HG02938 (cell line): Measurements from ENCODE around the gene MAP2K2.

Experiments used
- ATAC-seq: cut with Tn5 transposase; IDR thresholded peaks from one replicate; pipeline ENCODE4 v1.9.1; 2021; ENCODE audit warnings: mild to moderate bottlenecking, moderate library complexity; ENCODE audit not compliant: unreplicated experiment

The MAP2K2 gene

DNA sequence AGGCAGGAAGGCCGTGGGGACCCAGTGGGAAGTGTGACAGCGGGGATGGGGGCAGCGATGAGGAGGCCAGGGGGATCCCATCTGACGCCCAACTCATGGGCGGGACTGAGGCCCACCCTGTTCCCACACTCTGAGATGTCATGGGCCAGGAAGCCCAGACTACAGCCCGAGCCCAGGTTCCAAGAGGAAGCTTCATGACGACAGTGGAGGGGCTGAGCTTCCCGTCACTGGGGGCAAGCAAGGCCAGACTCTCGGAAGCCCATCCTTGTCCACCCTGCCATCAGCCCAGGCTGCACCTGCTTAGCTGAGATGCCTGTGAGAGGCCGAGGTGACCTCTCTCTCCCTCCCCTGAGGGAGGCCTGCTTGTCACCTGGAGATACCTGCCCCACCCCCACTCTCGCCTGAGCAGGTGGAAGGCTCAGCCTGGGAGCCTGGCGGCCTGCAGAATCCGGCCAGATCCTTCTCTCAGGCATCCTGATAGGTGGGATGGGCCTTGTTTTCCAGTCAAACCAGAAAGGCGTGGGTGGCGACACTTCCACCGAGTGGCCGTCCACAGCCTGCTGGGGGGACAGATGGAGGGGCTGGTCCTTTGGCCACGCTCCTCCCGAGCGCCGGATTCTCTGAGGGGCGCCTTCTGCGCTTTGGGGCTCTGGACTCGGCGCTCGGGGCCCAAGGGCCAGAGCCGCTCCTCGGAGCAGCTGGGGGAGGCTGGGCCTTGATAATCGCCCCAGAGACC, 62.1 kb downstream of the MAP2K2 start:
- ATAC-seq, result no peak

DNA sequence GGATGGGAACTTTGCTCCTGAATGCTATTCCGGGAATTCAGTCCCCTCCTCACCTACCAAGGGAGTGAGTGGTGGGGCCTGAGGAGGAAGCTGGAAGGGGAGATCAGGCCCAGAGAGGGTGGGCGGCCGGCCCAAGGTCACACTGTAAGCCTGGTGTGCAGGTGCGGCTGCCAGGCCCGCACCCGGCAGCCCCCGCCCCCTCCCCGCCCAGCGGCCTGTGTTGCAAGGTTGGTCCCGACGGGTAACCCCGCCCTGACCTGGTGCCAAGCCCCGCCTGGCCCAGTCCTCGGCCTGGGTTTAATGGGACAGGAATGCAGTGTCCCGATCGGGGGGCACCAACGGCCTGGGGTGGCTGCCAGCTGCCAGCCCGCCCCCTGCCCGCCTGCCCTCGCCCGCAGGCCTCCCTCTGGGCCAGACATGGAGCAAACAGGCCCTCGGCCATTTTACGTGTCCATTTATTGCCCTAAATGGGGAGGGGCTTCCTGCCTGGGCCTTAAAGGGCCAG, 62.7 kb downstream of the MAP2K2 start:
- no peak for ATAC-seq

DNA sequence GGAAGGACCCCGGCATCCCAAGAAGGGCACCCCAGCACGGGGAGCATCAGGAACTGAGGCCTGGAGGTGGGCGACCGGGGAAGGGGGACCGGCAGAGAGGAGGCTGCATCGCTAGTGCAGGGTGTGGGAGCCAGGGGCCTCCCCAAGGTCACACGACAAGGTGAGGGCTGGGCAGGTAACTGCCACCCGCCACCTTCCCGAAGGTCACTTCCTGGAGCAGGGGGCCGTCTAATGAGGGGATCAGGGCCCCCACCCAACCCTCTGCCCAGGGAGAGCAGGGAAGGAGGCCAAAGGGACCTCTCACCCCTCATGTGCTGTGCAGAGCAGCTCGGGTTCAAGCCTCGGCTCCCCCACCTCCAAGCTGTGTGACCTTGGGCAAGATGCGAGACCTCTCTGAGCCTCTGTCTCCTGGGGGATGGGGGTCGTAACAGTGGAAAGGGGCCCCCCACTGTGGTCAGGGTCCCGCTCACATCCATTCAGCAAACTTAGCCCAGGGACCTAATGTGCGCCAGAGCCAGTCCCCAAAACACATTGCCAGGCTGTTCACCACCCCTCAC, 63.2 kb downstream of the MAP2K2 start:
- ATAC-seq, result no peak

DNA sequence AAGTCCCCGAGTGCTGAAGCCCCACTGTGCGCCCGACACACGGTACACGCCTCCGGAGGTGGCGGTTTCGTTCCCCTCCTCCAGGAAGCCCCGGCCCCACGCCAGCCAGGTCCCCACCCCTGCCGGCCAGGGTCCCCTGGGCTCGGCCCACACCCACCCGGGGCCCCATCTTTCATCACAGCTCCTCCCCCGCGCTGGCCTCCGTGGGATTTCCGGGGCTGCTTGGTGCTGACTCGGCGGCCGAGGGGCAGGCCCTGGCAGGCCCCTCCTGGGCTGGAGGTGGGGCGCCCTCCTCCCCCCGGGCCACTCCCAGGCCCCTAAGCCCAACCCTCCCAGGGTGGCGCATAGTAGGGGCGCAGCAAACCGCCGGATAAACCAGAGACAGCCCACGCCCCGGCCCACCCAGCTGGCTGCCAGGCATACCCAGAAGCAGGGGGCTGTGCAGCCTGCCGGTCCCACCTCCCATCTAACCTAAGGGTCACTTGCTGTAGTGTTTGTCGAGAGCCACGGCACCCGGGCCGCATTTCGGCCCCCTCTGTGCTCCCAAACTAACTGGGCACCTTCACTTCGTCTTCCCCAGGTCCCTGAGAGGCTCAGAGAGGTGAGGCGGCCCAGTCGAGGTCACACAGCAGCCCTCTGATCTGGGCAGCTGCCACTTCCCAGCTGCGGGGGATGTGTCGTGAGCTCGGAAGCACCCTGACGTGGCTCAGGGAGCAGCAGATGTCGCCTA, 63.9 kb downstream of the MAP2K2 start:
- ATAC-seq, result no peak

DNA sequence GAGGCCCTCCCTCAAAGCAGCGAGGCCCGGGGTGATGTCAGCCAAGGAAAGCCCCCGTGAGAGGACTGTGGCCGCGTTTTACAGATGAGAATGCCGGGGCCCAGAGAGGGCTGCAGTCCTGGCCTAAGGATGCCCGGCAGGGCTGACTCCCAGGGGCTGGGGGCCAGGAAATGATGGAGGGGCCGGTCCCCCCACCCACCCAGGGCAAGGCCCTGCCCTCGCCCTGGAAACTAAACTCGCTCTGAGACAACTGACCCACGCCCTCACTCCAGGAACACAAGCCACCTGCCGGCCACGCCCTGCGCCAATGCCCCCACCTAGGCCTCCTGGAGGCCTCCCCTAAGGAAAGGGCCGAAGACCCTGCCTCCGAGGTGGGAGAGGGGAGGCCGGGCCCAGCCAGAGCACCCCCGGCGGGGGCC, 64.5 kb downstream of the MAP2K2 start:
- no peak for ATAC-seq

DNA sequence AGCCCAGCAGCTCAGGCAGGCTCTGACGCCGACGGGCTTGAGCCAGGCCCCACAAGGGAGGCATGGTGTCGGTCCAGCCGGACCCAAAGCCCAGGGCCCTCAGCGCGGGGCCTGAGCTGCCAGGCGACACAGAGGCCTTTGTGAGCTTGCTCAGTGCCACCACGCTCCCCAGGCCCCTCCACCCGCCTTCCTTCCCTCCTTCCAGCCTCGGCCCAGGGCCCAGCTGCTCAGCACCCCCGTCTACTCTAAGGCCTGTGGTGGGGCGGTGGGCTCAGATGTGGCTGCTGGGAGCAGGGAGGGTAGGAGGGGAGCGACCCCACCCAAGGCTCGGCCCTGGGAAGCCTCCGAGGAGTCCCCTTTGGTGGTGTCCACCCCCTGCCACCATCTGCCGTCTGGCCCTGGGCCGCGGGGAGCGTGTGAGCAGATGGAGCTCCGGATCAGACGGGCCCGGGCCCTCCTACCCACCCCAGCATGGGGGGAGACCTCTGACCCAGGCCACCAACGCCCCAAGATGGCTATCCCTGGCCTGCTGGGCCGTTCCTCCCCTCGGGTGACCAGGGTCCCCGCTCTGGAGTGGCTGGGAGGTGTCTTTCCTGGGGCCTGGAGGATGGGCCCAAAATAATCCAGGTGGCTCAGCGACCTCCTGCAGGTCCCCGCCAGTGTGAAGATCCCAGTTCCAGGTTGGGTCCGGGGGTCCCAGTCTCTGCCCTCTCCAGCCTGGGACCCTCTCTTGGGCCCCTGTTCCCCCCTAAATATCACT, 65.0 kb downstream of the MAP2K2 start:
- ATAC-seq, result no peak

DNA sequence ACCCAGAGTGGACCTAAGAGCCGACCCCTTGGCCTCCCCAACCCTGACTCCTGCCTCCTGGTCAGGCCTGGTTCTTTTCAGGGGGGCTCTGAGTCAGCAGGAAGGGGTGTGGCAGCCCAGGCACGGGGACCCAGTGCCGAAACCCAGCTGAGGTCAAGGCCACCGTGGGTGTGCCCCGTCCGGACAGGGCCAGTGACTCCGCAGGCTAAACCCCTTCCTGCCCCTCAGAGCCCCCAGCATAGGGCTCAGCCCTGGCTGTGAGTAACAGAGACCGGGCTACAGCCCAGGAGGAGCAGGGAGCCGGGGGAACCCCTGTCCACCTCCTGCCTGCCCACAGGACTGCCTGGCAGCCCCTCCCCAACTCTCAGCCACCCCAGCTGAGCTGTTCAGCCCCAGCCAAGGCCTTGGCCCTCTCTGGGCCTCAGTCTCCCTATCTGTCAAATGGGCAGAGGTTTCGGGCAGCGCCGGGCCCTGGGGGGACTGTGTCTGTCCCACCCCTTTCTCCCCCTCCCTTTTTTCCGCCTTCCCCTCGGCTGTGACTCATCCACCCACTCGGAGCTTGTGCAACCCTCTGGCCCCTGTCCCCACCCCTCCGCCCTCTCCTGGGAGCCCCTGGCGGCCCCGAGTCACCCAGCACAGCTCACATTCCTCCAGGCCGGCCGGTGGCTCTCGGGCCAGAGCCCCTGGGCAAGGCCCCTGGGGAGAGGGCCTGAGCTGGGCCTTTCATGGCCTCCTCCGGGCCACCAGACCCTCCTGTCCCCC, 65.8 kb downstream of the MAP2K2 start:
- no peak for ATAC-seq

DNA sequence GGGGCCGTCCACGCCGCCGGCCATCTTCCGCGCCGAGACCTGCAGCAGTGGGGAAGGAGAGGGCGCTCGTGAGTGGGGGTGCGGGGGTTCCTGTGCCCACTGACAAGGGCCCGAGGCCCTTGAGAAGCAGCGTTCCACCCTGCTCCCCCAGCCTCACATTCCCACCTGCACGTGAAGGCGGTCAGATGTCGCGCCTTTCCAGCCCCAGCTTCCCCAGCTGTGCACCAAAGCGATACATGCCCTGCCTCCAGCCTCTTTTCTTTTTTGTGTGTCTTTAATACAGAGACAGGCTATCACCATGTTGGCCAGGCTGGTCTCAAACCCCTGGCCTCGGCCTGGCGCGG, 68.7 kb downstream of the MAP2K2 start:
- ATAC-seq, result no peak

DNA sequence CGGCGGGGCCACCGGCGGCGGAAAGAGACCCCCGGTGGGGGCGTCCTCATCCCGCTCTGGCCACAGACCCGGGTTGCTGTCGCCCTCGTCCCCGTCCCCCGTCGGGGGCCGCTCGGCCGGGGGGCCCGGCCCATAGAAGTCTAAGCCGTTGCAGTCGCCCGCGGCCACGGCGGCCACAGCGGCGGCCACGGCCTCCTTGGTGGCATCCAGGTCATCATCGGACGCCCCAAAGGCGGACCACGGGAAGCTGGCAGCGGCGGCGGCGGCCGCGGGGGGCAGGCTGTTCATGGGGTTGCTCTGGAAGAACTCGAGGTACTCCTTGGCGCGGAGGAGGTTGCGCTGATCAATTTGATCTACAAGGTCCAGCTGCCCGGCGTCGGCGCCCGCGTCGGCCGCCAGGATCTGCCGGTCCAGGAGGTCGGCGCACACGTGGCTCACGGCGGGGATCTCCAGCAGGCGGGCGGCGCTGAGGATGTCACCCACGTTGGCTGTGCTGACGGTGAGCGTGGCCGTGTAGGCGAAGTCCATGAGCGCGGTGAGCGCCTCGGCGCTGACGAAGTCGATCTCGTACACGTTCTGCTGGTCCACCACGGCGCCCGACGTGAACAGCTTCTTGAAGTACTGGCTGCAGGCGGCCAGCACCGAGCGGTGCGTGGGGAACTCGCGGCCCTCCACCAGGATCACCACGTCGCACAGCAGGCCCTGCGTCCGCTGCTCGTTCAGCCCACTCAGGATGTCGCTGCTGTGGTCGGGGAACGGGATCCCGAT, 69.3 kb downstream of the MAP2K2 start:
- ATAC-seq, result no peak

DNA sequence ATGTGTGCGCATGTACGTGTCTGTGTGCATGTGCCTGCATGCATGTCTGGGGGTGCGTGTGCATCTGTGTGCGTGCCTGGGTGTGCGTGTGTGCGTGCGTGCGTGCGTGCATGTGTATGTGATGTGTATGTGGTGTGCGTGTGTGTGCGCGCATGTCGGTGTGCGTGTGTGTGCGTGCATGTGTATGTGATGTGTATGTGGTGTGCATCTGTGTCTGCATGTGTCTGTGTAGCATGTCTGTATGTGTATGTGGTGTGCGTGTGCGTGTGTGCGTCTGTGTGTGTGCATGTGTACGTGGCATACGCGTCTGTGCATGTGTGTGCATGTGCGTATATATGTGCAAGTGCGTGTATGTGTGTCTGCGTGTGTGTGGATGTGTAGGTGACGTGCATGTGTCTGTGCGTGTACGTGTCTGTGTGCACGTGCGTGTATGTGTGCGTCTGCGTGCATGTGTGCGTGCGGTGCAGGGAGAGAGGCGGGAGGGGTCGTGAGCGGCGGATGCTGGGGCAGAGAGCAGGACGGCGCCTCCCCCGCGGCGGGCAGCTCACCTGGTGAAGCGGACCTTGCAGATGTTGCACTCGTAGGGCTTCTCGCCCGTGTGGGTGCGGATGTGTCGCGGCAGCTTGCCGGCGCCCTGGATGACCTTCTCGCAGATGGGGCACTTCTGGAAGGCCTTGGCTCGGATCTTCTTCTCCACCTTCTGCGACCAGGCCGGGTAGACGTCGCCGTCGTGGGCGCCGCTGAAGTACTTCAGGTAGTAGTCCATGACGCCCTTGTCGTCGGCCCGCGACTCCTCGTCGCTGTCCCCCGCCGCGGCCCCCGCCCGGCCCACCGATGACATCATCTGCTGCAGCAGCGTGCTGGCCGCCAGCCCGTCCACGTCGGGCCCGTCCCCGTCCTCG, 70.2 kb downstream of the MAP2K2 start:
- no peak for ATAC-seq

DNA sequence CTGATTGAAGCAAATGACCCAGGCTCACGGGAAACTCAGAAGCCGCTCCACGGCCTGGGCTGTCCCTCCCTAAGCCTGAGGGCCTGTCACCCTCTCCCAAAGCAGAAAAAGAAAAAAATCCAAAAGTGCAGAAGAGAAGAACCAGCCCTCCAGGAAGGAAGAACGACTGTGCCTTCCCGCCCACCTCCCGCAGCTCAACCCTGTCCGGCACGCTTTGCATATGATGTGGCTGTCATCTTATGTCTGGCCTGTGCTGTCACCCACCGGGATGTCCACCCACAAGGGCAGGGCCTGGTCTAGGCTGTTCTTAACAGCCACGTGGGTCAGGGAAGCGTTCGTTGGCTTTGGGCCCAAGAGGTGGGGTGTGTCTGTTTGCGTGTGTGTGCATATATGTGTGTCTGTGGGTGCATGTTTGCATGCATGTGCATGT, 70.9 kb downstream of the MAP2K2 start:
- ATAC-seq, result no peak

DNA sequence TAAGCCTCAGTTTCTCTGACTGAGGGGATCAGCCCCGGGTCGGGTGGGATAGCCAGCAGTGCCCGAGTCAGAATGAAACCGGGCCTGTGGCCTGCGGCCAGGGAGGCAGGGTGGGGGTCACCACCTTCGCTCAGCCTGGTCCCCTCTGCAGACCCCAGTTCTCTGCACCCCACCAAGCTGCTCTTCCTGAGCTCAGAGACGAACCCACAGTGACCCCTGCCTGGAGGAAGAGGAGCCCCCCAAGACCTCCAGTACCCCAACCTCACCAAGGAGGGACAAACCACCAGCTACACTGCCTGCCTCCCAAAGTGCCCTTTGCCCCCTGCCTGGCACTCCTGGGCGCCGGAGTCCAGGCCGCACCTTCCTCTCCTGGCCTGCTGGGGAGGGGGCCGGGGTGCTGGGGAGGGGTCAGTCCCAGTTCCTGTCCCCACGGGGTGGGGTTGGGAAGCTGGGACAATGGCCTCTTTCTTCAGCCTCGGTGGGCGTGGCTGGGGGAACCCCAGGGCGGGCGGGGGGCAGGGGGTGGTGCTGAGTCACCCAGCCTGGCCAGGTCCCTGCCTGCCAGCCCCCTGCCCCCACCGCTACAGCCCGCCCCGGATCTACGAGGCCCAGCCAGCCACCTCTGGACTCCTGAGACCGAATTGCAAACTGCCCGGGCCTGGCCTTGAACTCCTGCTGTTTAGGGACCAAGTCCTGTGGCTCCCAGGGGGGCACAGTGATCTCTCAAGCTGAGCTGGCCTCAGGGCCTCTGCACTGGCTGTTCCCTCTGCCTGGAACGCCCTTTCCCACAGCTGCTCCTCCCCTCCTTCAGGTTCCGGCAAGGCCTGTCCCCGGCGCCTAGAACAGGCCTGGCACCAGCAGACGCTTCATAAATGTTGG, 71.6 kb downstream of the MAP2K2 start:
- no peak for ATAC-seq

DNA sequence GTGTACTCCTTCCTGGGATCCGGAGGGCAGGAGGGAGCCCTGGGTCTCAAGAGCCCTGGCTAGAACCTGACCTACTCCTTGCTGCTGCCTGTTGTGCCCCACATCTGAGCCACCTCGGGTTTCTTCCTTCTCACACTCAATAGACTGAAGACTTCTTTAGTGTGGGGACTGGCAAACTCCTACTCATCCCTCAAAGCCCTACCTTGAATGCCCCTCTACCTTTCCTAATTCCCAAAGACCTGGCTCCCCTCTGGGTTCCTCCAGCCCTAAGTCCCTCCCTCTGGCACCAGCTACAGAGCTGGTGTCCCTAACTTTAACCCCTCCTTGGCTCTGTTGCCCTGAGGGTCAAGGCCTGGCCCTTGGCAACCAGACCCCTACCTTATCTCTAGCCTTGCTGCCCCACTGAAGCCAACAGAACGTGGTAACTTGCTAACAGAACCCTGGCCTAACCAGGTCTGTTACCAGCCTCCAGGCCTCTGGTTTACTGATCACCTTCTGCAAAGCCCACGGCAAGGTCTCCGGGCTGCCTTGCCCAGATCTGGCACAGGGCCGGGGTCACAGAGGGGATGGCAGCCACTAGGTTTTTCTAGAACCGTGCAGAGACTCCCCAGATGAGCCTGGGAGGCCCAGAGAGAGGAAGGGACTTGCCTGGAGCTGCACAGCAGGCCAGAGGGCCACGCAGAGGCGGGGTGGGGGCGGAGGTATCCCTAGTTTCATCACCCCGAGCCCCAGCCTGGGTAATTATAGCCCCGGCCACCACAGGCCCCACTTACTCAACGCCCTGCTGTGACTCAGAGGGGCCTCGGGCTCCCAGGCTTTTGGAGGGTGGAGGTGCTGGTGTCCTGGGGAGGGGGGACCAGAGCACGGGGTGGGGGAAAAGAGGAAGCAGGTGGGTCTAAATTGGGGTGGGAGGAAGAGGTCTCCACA, 72.5 kb downstream of the MAP2K2 start:
- ATAC-seq, result no peak

DNA sequence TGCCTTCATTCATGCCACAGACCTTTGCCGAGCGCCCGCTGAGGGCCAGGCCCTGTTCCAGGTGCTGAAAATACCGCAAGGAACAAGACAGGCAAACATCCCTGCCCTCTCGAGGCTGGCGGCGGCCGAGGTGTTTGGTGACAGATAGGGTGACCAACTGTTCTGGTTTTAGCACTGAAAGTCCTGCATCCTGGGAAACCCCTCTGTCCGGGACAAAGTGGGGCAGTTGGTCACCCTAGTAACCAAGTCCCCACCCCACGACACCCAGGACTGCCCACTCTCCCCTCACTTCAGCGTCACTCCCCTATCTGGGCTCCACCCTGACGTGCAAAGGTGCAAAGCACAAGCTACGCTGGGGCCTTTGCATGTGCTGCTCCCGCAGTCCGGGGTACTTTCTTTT, 74.5 kb downstream of the MAP2K2 start:
- ATAC-seq, result no peak

DNA sequence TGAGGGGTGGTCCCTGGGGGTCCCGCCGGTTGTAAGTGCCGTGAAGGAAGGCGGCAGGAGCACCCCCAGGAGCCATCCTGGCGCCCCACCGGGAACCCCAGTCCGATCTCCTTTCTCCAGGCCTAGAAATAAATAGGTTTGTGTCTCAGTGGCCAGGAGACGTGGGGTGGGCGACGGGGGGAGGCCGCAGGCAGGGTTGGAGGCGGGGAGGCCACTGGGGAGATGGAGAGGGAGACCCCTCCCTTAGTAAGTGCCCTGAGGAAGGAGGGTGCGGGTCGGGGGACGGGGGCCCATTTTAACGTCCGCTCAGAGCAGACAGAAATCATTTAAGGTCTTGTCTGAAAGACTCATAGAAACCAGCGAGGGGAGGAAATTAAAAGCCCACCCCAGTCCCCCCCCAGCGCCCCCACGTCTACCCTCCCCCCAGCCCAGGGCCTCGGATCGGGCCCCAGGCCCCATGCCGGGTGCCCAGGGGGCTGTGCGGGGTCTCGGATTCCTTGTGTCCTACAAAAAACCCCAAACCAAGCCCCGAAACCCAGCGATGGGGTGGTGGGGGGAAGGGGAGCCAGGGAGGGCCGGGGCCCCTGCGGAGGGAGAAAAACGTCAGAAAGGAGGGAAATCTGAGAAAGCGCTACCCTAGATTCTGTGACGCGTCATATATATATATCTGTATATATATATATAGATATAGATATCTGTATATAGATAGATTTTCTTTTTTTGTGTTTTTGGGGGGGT, 76.8 kb downstream of the MAP2K2 start:
- no peak for ATAC-seq

DNA sequence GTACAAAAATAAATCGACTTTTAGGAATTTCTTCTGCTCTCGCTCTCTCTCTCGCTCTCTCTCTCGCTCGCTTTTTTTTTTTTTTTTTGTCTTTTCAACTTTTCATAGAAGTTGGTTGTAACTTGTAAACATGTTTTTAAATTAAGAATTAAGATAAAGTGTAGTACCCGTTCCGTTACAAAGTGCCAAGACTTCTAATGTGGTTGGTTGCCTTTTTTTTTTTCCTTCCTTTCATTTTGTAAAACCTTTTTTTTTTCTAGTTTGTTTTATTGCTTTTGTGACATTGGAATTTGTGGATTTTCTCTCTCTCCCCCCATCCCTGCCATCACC, 77.6 kb downstream of the MAP2K2 start:
- no peak for ATAC-seq
